Uterus (tissue), 4 donors: ENCODE data around the gene GPR78. TPM values are rescaled to one million over a fixed set of nuclear protein-coding genes. Genes with fewer than 3 reads are reported as not detected.

Experiments
- DNase-seq, 2 donors: peaks; one replicate each; pipeline ENCODE4 v3.0.0-alpha.2; 2019 to 2020
- H3K27ac ChIP-seq, 2 donors: fragments of 200-600 bp; sonication (generic); 1 replicate in 1 of 2; 2 replicates in 1 of 2; pipeline ENCODE4 v1.5.1; 2016 to 2018
- H3K27me3 ChIP-seq, 2 donors: fragments of 200-600 bp; sonication (generic); one replicate each; pipeline ENCODE4 v1.5.1; 2018 to 2019; ENCODE audit warnings: control low read depth in 1 of 2
- H3K36me3 ChIP-seq, 2 donors: fragments of 200-600 bp; sonication (generic); one replicate each; pipeline ENCODE4 v1.5.1; 2019; ENCODE audit warnings: control low read depth in 1 of 2
- H3K4me1 ChIP-seq, 2 donors: fragments of 200-600 bp; sonication (generic); one replicate each; pipeline ENCODE4 v1.5.1; 2018 to 2019; ENCODE audit warnings: control low read depth in 1 of 2
- H3K4me3 ChIP-seq, 2 donors: fragments of 200-600 bp; sonication (generic); 1 replicate in 1 of 2; 2 replicates in 1 of 2; pipeline ENCODE4 v1.5.1; 2018 to 2019; ENCODE audit warnings: mild to moderate bottlenecking in 1 of 2
- H3K9me3 ChIP-seq, 2 donors: fragments of 200-600 bp; sonication (generic); one replicate each; pipeline ENCODE4 v1.5.1; 2019; ENCODE audit warnings: control low read depth in 1 of 2
- POLR2A ChIP-seq, 2 donors: fragments of 450-650 bp; IDR thresholded peaks; one replicate each; pipeline ENCODE4 v1.6.1; 2016; ENCODE audit warnings: antibody characterized with exemption in 2 of 2, mild to moderate bottlenecking in 1 of 2, moderate library complexity in 1 of 2
- intact Hi-C: fragments of 100-400 bp; cut with DNase I; formaldehyde crosslinking; loops from one replicate; pipeline ENCODE4 v1.15.1; 2023; ENCODE audit warnings: low total_unique reads
- total RNA-seq, 4 donors: library from RNA; depleted of rRNA in 3 of 4; stranded (reverse); fragments of >200 nt in 3 of 4; gene quantifications; one replicate each; pipeline versions ENCODE4 v1.1.0 to v1.2.4, GENCODE V29; 2014 to 2023
- TF ChIP-seq, protein P1 (sequence below), 4 experiments: fragments of 200-600 bp in 2 of 4; fragments of 450-650 bp in 2 of 4; sonication (generic) in 2 of 4; IDR thresholded peaks; one replicate each; pipeline ENCODE4 v1.5.1; 2016 to 2019; ENCODE audit warnings: antibody characterized with exemption in 4 of 4, mild to moderate bottlenecking in 2 of 4, moderate library complexity in 1 of 4
- donor health status: DM: yes; HTN: yes; CAD: no.

Gene GPR78
- total RNA-seq, 4 donors from 2014 or later = 0.43 to 2.1 TPM; not detected in 2

DNA sequence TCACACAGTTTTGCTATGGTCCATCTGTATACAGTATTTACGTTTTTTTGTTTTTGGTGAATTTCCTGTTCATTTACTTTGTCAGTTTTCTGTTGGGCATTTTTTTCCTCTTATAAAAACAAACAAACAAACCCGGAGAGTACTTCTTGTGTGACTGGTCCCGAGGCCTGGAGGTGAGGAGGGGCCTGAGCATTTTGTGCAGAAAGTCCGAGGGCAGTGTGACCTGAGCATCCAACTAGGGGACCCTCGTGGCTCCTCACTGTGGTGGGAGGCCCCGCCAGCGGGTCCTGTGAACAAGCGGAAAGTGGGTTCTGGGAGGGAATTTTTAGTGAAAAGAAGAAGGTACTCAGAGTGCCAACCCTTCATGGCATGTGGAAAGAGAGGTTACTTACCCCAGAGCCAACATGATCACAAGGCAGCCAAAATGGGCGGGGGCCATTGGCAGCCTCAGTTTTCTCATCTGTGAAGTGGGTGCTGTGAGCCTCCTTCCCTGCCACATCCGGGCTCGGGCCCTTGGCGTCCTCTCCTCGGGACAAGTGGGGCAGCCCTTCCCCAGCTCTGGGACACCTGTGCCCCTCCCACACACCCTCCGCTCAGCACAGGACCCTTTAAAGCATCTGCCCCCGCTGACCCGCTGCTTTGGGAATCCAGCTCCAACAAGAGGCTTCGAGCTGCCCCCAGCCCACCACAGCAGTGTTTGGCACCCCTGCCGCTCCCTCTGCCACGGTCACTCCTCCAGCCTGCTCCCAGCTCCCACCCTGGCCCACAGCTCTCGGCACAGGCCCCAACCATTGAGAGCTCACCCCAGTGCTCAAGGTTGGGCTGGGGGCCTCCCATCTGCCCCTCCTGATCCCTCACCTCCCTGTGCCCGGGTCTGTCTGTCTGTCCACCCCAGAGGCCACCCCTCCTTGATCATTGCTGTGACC lies 22.8 kb upstream of the GPR78 start:
- intact Hi-C loops = no loop called here
- Histone ChIP-seq H3K4me1 (no peaks in the 10 kb centered on the region), H3K4me3 (no peak overlapping the region), H3K27ac (no peak overlapping the region), H3K27me3 (no peaks in the 10 kb centered on the region), H3K36me3 (no peaks in the 10 kb centered on the region), H3K9me3 (no peaks in the 10 kb centered on the region)
- TF ChIP-seq, protein P1, sequence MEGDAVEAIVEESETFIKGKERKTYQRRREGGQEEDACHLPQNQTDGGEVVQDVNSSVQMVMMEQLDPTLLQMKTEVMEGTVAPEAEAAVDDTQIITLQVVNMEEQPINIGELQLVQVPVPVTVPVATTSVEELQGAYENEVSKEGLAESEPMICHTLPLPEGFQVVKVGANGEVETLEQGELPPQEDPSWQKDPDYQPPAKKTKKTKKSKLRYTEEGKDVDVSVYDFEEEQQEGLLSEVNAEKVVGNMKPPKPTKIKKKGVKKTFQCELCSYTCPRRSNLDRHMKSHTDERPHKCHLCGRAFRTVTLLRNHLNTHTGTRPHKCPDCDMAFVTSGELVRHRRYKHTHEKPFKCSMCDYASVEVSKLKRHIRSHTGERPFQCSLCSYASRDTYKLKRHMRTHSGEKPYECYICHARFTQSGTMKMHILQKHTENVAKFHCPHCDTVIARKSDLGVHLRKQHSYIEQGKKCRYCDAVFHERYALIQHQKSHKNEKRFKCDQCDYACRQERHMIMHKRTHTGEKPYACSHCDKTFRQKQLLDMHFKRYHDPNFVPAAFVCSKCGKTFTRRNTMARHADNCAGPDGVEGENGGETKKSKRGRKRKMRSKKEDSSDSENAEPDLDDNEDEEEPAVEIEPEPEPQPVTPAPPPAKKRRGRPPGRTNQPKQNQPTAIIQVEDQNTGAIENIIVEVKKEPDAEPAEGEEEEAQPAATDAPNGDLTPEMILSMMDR (IDR thresholded peaks at IDR 0.05) = no peak
- no peak for TF ChIP-seq POLR2A (IDR thresholded peaks at IDR 0.05)
- DNase-seq = no peak

DNA sequence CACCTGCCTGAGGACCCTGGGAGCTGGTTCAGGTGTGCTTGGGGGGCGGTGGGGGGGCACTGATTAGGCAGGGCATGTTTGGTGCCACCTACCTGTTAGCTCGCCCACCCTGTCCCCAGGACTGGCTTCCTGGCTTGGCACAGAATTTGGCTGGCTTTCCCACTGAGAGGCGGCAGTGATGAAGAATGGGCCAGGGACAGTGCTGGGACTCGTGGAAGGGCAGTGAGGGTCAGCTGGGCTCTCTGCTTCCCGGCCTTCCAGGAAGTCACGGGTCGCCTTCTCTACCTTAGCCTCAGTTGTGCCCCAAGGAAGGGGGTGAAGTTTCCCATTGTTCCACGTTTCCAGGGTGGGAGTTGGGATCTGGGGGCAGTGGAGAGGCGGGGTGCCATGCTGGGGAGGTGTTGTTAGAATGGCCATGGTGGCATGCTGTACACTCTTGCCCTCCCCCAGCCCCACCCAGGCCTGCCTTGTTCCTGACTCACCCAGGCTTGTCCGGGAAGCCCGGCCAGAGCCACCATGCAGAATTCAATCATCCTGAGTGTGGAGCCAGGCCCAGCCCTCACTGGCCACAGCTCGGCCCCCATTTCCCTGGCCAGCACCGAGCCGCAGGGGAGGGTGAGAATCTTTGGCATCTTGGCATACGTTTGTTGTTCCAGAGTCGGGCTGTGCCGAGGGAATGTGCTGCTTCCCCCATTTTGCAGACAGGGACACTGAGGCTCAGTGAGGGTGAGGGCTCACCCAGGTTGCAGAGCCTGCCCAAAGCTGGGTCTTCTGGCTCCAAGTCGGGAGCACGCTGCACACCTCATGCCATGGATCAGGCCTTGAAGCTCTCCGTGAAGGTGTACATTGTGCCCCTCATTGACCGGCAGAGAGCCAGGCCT lies 21.9 kb upstream of the GPR78 start:
- Histone ChIP-seq H3K9me3 (no peaks in the 10 kb centered on the region), H3K36me3 (no peaks in the 10 kb centered on the region), H3K27me3 (no peaks in the 10 kb centered on the region), H3K27ac (no peak overlapping the region), H3K4me3 (no peak overlapping the region), H3K4me1 (no peaks in the 10 kb centered on the region)
- TF ChIP-seq, protein P1 (IDR thresholded peaks at IDR 0.05) = no peak
- no peak for TF ChIP-seq POLR2A (IDR thresholded peaks at IDR 0.05)
- intact Hi-C loops = no loop called here
- no peak for DNase-seq

DNA sequence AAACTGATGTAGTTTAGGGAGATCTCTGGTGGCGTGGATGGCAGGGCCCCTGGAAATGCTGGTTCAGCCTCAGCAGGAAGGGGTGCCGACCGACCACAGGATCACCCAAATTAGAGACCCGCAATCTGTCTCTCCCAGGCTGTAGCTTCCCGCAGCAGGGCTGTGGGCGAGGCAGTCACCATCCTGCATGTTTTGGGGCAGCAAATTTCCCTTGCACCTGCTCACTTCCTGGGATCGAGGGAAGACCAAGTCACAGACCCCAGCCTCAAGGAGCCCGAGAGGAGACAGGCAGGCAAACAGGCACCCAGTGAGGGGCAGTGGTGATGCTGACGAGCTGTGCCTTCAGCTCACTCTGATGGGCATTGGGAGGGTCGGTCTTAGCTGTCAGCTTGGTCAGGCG lies 21.2 kb upstream of the GPR78 start:
- Histone ChIP-seq H3K27me3 (no peaks in the 10 kb centered on the region), H3K9me3 (no peaks in the 10 kb centered on the region), H3K27ac (no peak overlapping the region), H3K4me1 (no peaks in the 10 kb centered on the region), H3K36me3 (no peaks in the 10 kb centered on the region), H3K4me3 (no peak overlapping the region)
- intact Hi-C loops = no loop called here
- TF ChIP-seq, protein P1 (IDR thresholded peaks at IDR 0.05) = no peak
- no peak for TF ChIP-seq POLR2A (IDR thresholded peaks at IDR 0.05)
- no peak for DNase-seq

DNA sequence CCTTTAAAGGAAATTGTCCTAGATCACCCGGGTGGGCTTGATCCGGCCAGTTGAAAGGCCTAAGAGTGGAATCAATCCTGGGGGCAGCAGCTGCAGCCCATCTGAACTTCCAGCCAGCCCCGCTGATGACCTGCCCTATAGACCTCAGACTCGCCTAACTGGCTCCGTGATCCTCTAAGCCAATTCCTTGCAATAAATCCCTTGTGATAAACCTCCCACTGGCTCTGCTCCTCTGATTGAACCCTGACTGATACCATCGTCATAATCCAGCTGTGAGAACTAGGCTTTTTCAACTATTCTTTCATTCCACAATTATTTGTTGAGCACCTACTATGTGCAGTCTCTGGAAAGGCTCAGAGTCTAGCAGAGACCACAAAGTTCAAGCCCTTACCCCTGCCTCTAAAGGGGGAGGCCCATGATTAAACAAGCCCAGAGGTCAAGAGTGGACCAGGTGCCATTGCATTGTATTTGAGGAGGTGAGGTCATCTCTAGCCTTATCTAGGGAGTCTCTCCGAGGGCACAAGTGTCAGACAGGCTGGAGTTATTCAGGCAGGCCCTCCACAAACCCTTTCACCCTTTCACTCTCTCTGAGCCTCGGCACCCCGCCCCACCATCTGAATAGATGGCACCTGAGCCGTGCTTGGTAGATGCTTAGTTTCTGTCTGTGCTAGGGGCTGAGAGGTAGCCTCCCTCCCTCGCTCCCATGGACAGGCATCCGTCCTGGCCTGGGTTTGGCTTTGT lies 20.5 kb upstream of the GPR78 start:
- Histone ChIP-seq H3K27me3 (no peaks in the 10 kb centered on the region), H3K36me3 (no peaks in the 10 kb centered on the region), H3K4me1 (no peaks in the 10 kb centered on the region), H3K9me3 (no peaks in the 10 kb centered on the region), H3K4me3 (no peak overlapping the region), H3K27ac (no peak overlapping the region)
- intact Hi-C loops = no loop called here
- no peak for DNase-seq
- TF ChIP-seq, protein P1 (IDR thresholded peaks at IDR 0.05) = no peak
- TF ChIP-seq POLR2A (IDR thresholded peaks at IDR 0.05) = no peak
